K562 (cell line): ENCODE results near the gene EPHB4. TPM values are rescaled to one million over a fixed set of nuclear protein-coding genes. Genes with fewer than 3 reads are reported as not detected.

ENCODE experiments used
- CBFB ChIP-seq: sonication (generic); formaldehyde crosslinking; IDR thresholded peaks from 2 replicates; pipeline ENCODE4 v1.4.0; 2020; ENCODE audit warnings: mild to moderate bottlenecking, missing genetic modification reagents
- ETV5 ChIP-seq: sonication (generic); formaldehyde crosslinking; IDR thresholded peaks from 2 replicates; pipeline ENCODE4 v1.4.0; 2020; ENCODE audit warnings: low read depth, mild to moderate bottlenecking, missing genetic modification reagents
- FOXM1 ChIP-seq, 2 experiments: fragments of 450-650 bp in 1 of 2; sonication (generic) in 1 of 2; formaldehyde crosslinking in 1 of 2; IDR thresholded peaks; 2 replicates each; pipeline versions ENCODE4 v1.6.1 to v1.9.0; 2017 to 2022; ENCODE audit warnings: low read depth in 2 of 2, mild to moderate bottlenecking in 2 of 2, missing genetic modification reagents in 1 of 2, moderate library complexity in 1 of 2
- GTF2A2 ChIP-seq: IDR thresholded peaks from 2 replicates; pipeline ENCODE4 v1.6.1; 2016; ENCODE audit warnings: mild to moderate bottlenecking, missing genetic modification characterization, missing compliant biosample characterization
- HDAC1 ChIP-seq, 2 experiments: fragments of 450-650 bp; IDR thresholded peaks; 2 replicates each; pipeline ENCODE4 v1.6.1; 2016 to 2017; ENCODE audit warnings: inconsistent platforms in 1 of 2, mild to moderate bottlenecking in 1 of 2, moderate library complexity in 1 of 2
- HDAC8 ChIP-seq: fragments of 450-650 bp; IDR thresholded peaks from 2 replicates; pipeline ENCODE4 v1.6.1; 2016; ENCODE audit warnings: mild to moderate bottlenecking, missing genetic modification characterization, moderate library complexity, missing compliant biosample characterization
- HMG20B ChIP-seq: fragments of 250-450 bp; sonication (Bioruptor Pico); IDR thresholded peaks from 2 replicates; pipeline ENCODE4 v1.5.0; 2021; ENCODE audit warnings: mild to moderate bottlenecking
- KLF16 ChIP-seq: IDR thresholded peaks from 2 replicates; pipeline ENCODE4 v1.6.1; 2016; ENCODE audit warnings: antibody characterized with exemption
- MEIS2 ChIP-seq: fragments of 450-650 bp; IDR thresholded peaks from 2 replicates; pipeline ENCODE4 v1.6.1; 2014; ENCODE audit warnings: mild to moderate bottlenecking; ENCODE audit not compliant: partially characterized antibody
- MTA3 ChIP-seq: fragments of 450-650 bp; formaldehyde crosslinking; IDR thresholded peaks from 2 replicates; pipeline ENCODE4 v1.6.1; 2017; ENCODE audit warnings: mild to moderate bottlenecking, borderline replicate concordance
- MXI1 ChIP-seq: IDR thresholded peaks from 2 replicates; pipeline ENCODE4 v1.6.1; 2011; ENCODE audit warnings: low read depth, mild to moderate bottlenecking, improper control_type of control experiment, low read length
- NKRF ChIP-seq: fragments of 450-650 bp; IDR thresholded peaks from 2 replicates; pipeline ENCODE4 v1.6.1; 2016; ENCODE audit warnings: borderline replicate concordance
- NR2C2 ChIP-seq, 2 experiments: fragments of 200-800 bp in 1 of 2; sonication (Bioruptor generic) in 1 of 2; sonication (generic) in 1 of 2; formaldehyde crosslinking in 1 of 2; IDR thresholded peaks; 2 replicates each; pipeline versions ENCODE4 v1.6.1 to v1.8.0; 2016 to 2022; ENCODE audit warnings: mild to moderate bottlenecking in 1 of 2, missing compliant biosample characterization in 1 of 2, missing genetic modification characterization in 1 of 2, missing genetic modification reagents in 1 of 2
- NRF1 ChIP-seq, 2 experiments: fragments of 450-650 bp; IDR thresholded peaks in 1 of 2; conservative IDR thresholded peaks in 1 of 2; 2 replicates each; pipeline ENCODE4 v1.6.1; 2014; ENCODE audit warnings: mild to moderate bottlenecking in 2 of 2
- PKNOX1 ChIP-seq: fragments of 450-650 bp; IDR thresholded peaks from 2 replicates; pipeline ENCODE4 v1.6.1; 2016
- PRPF4 ChIP-seq: fragments of 200-400 bp; formaldehyde crosslinking; IDR thresholded peaks from one replicate; pipeline ENCODE4 v1.6.1; 2017; ENCODE audit warnings: low read length, low read depth, mild to moderate bottlenecking; ENCODE audit not compliant: insufficient read depth, poor library complexity, severe bottlenecking
- RCOR1 ChIP-seq, 2 experiments: IDR thresholded peaks; 2 replicates each; pipeline ENCODE4 v1.6.1; 2012; ENCODE audit warnings: low read depth in 2 of 2, low read length in 2 of 2, borderline replicate concordance in 1 of 2, improper control_type of control experiment in 1 of 2
- SRSF9 ChIP-seq: fragments of 200-400 bp; formaldehyde crosslinking; IDR thresholded peaks from 2 replicates; pipeline ENCODE4 v1.6.1; 2017; ENCODE audit warnings: low read depth, low read length, borderline replicate concordance
- TAF15 ChIP-seq: fragments of 200-400 bp; formaldehyde crosslinking; IDR thresholded peaks from 2 replicates; pipeline ENCODE4 v1.6.1; 2017; ENCODE audit warnings: mild to moderate bottlenecking, low read depth, low read length, moderate library complexity
- TCFL5 ChIP-seq: fragments of 250-450 bp; sonication (Bioruptor Pico); conservative IDR thresholded peaks from 2 replicates; pipeline ENCODE4 v1.6.1; 2021; ENCODE audit warnings: mild to moderate bottlenecking, moderate library complexity, matching md5 sums
- TFAP4 ChIP-seq: sonication (generic); formaldehyde crosslinking; IDR thresholded peaks from 2 replicates; pipeline ENCODE4 v1.8.0; 2022; ENCODE audit warnings: missing genetic modification reagents, mild to moderate bottlenecking, moderate library complexity, borderline replicate concordance
- THAP12 ChIP-seq: fragments of 250-450 bp; sonication (Bioruptor Pico); IDR thresholded peaks from 2 replicates; pipeline ENCODE4 v1.9.0; 2021; ENCODE audit warnings: mild to moderate bottlenecking, inconsistent platforms
- polyA plus RNA-seq, 8 experiments: library from polyadenylated mRNA; depleted of rRNA in 4 of 8; stranded (reverse) in 5 of 8; unstranded in 3 of 8; fragments of >200 nt; fragmentation: Nextera tagmentation in 2 of 8; fragmentation: Illumina TruSeq in 1 of 8; extraction: Ambion mirVana in 2 of 8; extraction: Trizol in 1 of 8; gene quantifications; 2 replicates each; pipeline versions ENCODE4 v1.2.1 to v1.2.3, GENCODE V29; 2011 to 2014; ENCODE audit warnings: inconsistent platforms in 1 of 8, missing spikeins in 1 of 8
- total RNA-seq, 7 experiments: library from RNA; depleted of rRNA in 6 of 7; stranded (reverse); fragments of >200 nt in 6 of 7; fragmentation: Illumina TruSeq in 2 of 7; extraction: Trizol in 2 of 7; gene quantifications; 2 replicates each; pipeline versions ENCODE4 v1.2.1 to v1.2.3, GENCODE V29; 2011 to 2021; ENCODE audit warnings: low replicate concordance in 1 of 7

Gene EPHB4
- total and polyA plus RNA-seq, 9 of the 15 experiments (the other 6 are each of a cell fraction or from before 2014, with no cell fraction given): 1.2 to 82.1 (median 37.9) TPM

DNA sequence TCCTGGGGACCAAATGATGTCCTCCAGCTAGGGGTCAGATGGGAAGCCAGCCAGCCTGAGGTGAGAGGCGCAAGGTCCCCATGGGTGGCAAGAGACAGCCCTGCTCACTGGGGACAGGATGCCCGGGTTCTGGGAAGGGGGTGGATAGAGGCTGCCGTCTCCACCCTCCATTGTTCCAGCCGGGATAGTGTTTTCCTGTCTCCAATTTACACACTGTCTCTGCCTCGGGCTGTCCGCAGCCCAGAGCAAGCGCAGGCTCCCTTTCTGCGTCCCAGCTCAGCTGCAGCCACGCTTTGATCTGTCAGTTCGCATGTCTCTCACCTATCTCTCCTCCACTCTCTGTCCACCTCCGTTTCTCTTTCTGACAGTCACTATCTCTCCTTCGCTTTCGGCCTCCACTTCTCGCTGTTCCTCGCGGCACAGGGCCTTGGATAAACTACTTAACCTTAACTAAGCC is 2.1 kb downstream of the EPHB4 start (continued):
- TF ChIP-seq RCOR1 (IDR thresholded peaks at IDR 0.05; ENCODE audit: borderline replicate concordance in 1 of 2, low read depth in 2 of 2, low read length in 2 of 2): no peak
- TF ChIP-seq THAP12: no peak
- TF ChIP-seq TAF15: no peak
- no peak for TF ChIP-seq MEIS2
- peak in 1 of 2 experiments; percentile 92; a peak in 2 of 4 replicates for TF ChIP-seq HDAC1 (IDR thresholded peaks at IDR 0.05)
- peak; percentile 87 for TF ChIP-seq NKRF
- no peak for TF ChIP-seq KLF16
- TF ChIP-seq TFAP4: peak; percentile 28; the same call in 1 of the 2 replicates
- no peak for TF ChIP-seq FOXM1 (IDR thresholded peaks at IDR 0.05; ENCODE audit: low read depth)
- no peak for TF ChIP-seq FOXM1 (CRISPR knock-in tag; IDR thresholded peaks at IDR 0.05; ENCODE audit: low read depth)
- no peak for TF ChIP-seq PRPF4
- no peak for TF ChIP-seq NR2C2 (CRISPR knock-in tag; IDR thresholded peaks at IDR 0.05)
- no peak for TF ChIP-seq NR2C2 (tag; IDR thresholded peaks at IDR 0.05)
- TF ChIP-seq SRSF9: no peak
- TF ChIP-seq HMG20B (CRISPR knock-in tag): no peak
- TF ChIP-seq MXI1: peak; percentile 89
- TF ChIP-seq TCFL5: no peak
- no peak for TF ChIP-seq GTF2A2 (tag)
- TF ChIP-seq MTA3: no peak
- TF ChIP-seq NRF1 (conservative IDR thresholded peaks at IDR 0.05 in 1 of 2, IDR thresholded peaks at IDR 0.05 in 1 of 2): peak; percentile 36 to 59; a peak in 3 of 4 replicates
- no peak for TF ChIP-seq HDAC8 (tag)
- TF ChIP-seq CBFB (CRISPR knock-in tag): no peak
- peak; percentile 68 for TF ChIP-seq PKNOX1
- TF ChIP-seq ETV5 (CRISPR knock-in tag): 0 out of 2 replicates have a peak, but pooled peaks have one; percentile 4
